T-helper 1 cell (primary cell): Measurements from ENCODE around the gene RPL15.
"Not testable (repeated sequence)": the region's sequence is repeated elsewhere in the genome, so short reads cannot be mapped to it uniquely, and the experiment has no call there.

Experiments used
- DNase-seq, 5 donors: peaks; one replicate each; pipeline ENCODE4 v3.0.0-alpha.2; 2012 to 2020

Gene RPL15

GRCh38 chr3:23889950-23890349 lies 27.0 kb upstream of the RPL15 start:
- DNase-seq, result no peak

GRCh38 chr3:23894254-23895061 lies 22.5 kb upstream of the RPL15 start:
- DNase-seq, result no peak

- no peak for DNase-seq
Measured at GRCh38 chr3:23895181-23895580, 21.8 kb upstream of the RPL15 start.

- DNase-seq, result no peak
Measured at GRCh38 chr3:23900744-23901143, 16.2 kb upstream of the RPL15 start.

- DNase-seq, result no peak
Measured at GRCh38 chr3:23904545-23904944, 12.4 kb upstream of the RPL15 start.

- no peak for DNase-seq
Measured at GRCh38 chr3:23909341-23909740, 7.6 kb upstream of the RPL15 start.

GRCh38 chr3:23911397-23911796 lies 5.5 kb upstream of the RPL15 start:
- DNase-seq, result no peak

GRCh38 chr3:23912335-23912734 lies 4.6 kb upstream of the RPL15 start:
- DNase-seq, result not testable (repeated sequence)

- no peak for DNase-seq
Measured at GRCh38 chr3:23913182-23913581, 3.8 kb upstream of the RPL15 start.

- DNase-seq, result no peak
Measured at GRCh38 chr3:23913873-23914743, 2.8 kb upstream of the RPL15 start.

GRCh38 chr3:23915537-23916108 lies 1.3 kb upstream of the RPL15 start:
- no peak for DNase-seq

- DNase-seq, result no peak
Measured at GRCh38 chr3:23916152-23916885, 613 bp upstream of the RPL15 start.

GRCh38 chr3:23917679-23918303 lies 859 bp downstream of the RPL15 start:
- DNase-seq, result not testable (repeated sequence)

GRCh38 chr3:23918331-23918730 lies 1.4 kb downstream of the RPL15 start:
- not testable (repeated sequence) for DNase-seq

- DNase-seq, result no peak
Measured at GRCh38 chr3:23919628-23920027, 2.7 kb downstream of the RPL15 start.

GRCh38 chr3:23920151-23920655 lies 3.3 kb downstream of the RPL15 start:
- no peak for DNase-seq

- no peak for DNase-seq
Measured at GRCh38 chr3:23921052-23921511, 4.2 kb downstream of the RPL15 start.

- DNase-seq, result no peak
Measured at GRCh38 chr3:23923786-23924185, 6.9 kb downstream of the RPL15 start.

GRCh38 chr3:23926246-23926645 lies 9.3 kb downstream of the RPL15 start:
- DNase-seq, result no peak

- DNase-seq, result no peak
Measured at GRCh38 chr3:23926736-23927135, 9.8 kb downstream of the RPL15 start.

GRCh38 chr3:23928524-23928923 lies 11.6 kb downstream of the RPL15 start:
- DNase-seq, result no peak

- no peak for DNase-seq
Measured at GRCh38 chr3:23931597-23931996, 14.7 kb downstream of the RPL15 start.
